ENCODE results near the gene AGBL4.
A peak's percentile ranks its signal among the peaks of the same experiment; 100 is the strongest.

AGBL4 gene

GRCh38 chr1:48939828-48940227 lies 1083.9 kb downstream of the AGBL4 start:
- DNase-seq = no peak

- DNase-seq = peak; percentile 17
These were observed 1084.7 kb downstream of the AGBL4 start for GRCh38 chr1:48939042-48939441.

GRCh38 chr1:48937732-48938131 lies 1086.0 kb downstream of the AGBL4 start:
- no peak for DNase-seq

- no peak for DNase-seq
These were observed 1087.3 kb downstream of the AGBL4 start for GRCh38 chr1:48936436-48936835.

- DNase-seq = no peak
These were observed 1091.4 kb downstream of the AGBL4 start for GRCh38 chr1:48932366-48932765.

- DNase-seq = no peak
These were observed 1092.1 kb downstream of the AGBL4 start for GRCh38 chr1:48931506-48932192.

- peak; percentile 14 for DNase-seq
These were observed 1093.7 kb downstream of the AGBL4 start for GRCh38 chr1:48930011-48930410.

- no peak for DNase-seq
These were observed 1099.7 kb downstream of the AGBL4 start for GRCh38 chr1:48924099-48924498.

- DNase-seq = no peak
These were observed 1100.6 kb downstream of the AGBL4 start for GRCh38 chr1:48923116-48923515.

- DNase-seq = peak; percentile 86
These were observed 1102.9 kb downstream of the AGBL4 start for GRCh38 chr1:48920851-48921250.

- DNase-seq = peak; percentile 76
These were observed 1105.7 kb downstream of the AGBL4 start for GRCh38 chr1:48917901-48918603.

GRCh38 chr1:48917070-48917454 lies 1106.7 kb downstream of the AGBL4 start:
- DNase-seq = no peak

- peak; percentile 85 for DNase-seq
These were observed 1107.4 kb downstream of the AGBL4 start for GRCh38 chr1:48916130-48917069.

GRCh38 chr1:48908606-48909005 lies 1115.1 kb downstream of the AGBL4 start:
- no peak for DNase-seq

GRCh38 chr1:48906729-48907128 lies 1117.0 kb downstream of the AGBL4 start:
- no peak for DNase-seq

- no peak for DNase-seq
These were observed 1117.6 kb downstream of the AGBL4 start for GRCh38 chr1:48906164-48906563.

- DNase-seq = no peak
These were observed 1120.5 kb downstream of the AGBL4 start for GRCh38 chr1:48903291-48903690.

- DNase-seq = no peak
These were observed 1124.9 kb downstream of the AGBL4 start for GRCh38 chr1:48898894-48899293.

- no peak for DNase-seq
These were observed 1134.1 kb downstream of the AGBL4 start for GRCh38 chr1:48889615-48890014.

- DNase-seq = peak; percentile 15
These were observed 1134.7 kb downstream of the AGBL4 start for GRCh38 chr1:48889082-48889481.

- no peak for DNase-seq
These were observed 1136.0 kb downstream of the AGBL4 start for GRCh38 chr1:48887796-48888195.

- DNase-seq = no peak
These were observed 1141.7 kb downstream of the AGBL4 start for GRCh38 chr1:48882020-48882419.

- DNase-seq = no peak
These were observed 1145.4 kb downstream of the AGBL4 start for GRCh38 chr1:48878191-48878940.
